Small intestine (tissue), 7 donors: ENCODE measurements around the gene UHMK1. TPM values are rescaled to one million over a fixed set of nuclear protein-coding genes. Genes with fewer than 3 reads are reported as not detected.

ENCODE experiments used
- DNase-seq, 2 donors: peaks; one replicate each; pipeline versions ENCODE4 v3.0.0 to v3.0.0-alpha.2; 2013
- FAIRE-seq: peaks from 2 replicates; lab custom pipeline; 2012; peaks lifted over from hg19 to GRCh38; lab: Jason Lieb, UNC
- H3K27ac ChIP-seq, 3 donors: one replicate each; pipeline ENCODE4 v1.5.1; 2013; ENCODE audit warnings: low read length in 2 of 3, mild to moderate bottlenecking in 2 of 3, control low read depth in 1 of 3, inconsistent platforms in 1 of 3, low read depth in 1 of 3, moderate library complexity in 1 of 3
- H3K27me3 ChIP-seq, 3 donors: one replicate each; pipeline ENCODE4 v1.6.1; 2013; ENCODE audit warnings: low read length in 3 of 3, inconsistent platforms in 1 of 3; ENCODE audit not compliant: control insufficient read depth in 3 of 3, insufficient read depth in 3 of 3
- H3K36me3 ChIP-seq, 3 donors: one replicate each; pipeline ENCODE4 v1.6.1; 2013; ENCODE audit warnings: low read length in 3 of 3, inconsistent platforms in 1 of 3, low read depth in 1 of 3, mild to moderate bottlenecking in 1 of 3, moderate library complexity in 1 of 3; ENCODE audit not compliant: control insufficient read depth in 3 of 3, insufficient read depth in 2 of 3
- H3K4me1 ChIP-seq, 3 donors: one replicate each; pipeline ENCODE4 v1.6.1; 2013; ENCODE audit warnings: low read length in 2 of 3, inconsistent platforms in 1 of 3, low read depth in 1 of 3, mild to moderate bottlenecking in 1 of 3, moderate library complexity in 1 of 3; ENCODE audit not compliant: control insufficient read depth in 3 of 3, insufficient read depth in 2 of 3
- H3K4me3 ChIP-seq, 3 donors: one replicate each; pipeline ENCODE4 v1.5.1; 2013; ENCODE audit warnings: low read length in 3 of 3, control low read depth in 1 of 3, inconsistent platforms in 1 of 3, low read depth in 1 of 3, mild to moderate bottlenecking in 1 of 3, moderate library complexity in 1 of 3
- H3K9me3 ChIP-seq, 2 donors: one replicate each; pipeline ENCODE4 v1.6.1; 2013; ENCODE audit warnings: low read depth in 1 of 2, low read length in 1 of 2; ENCODE audit not compliant: control insufficient read depth in 2 of 2, insufficient read depth in 1 of 2
- WGBS, 3 donors: extraction: QIAGEN DNeasy Blood & Tissue Kit; methylation state at CpG; one replicate each; pipeline ENCODE4 v1.1.7; 2013; 5-methylcytosine and 5-hydroxymethylcytosine counted together
- polyA plus RNA-seq, 4 donors: library from polyadenylated mRNA; stranded (reverse) in 3 of 4; unstranded in 1 of 4; fragments of 200-250 nt in 3 of 4; fragments of 120-200 nt in 1 of 4; gene quantifications; one replicate each; pipeline versions ENCODE4 v1.2.1 to v1.2.3, GENCODE V29; 2013
- donor health status: healthy with polysubstance abuse.
- donor health status: control.
- donor health status: control.
- donor health status: Bipolar disorder and iron deficiency.
- donor health status: healthy.

The UHMK1 gene
- polyA plus RNA-seq, 4 donors, result 13.0 to 40.8 (median 17.6) TPM

DNA sequence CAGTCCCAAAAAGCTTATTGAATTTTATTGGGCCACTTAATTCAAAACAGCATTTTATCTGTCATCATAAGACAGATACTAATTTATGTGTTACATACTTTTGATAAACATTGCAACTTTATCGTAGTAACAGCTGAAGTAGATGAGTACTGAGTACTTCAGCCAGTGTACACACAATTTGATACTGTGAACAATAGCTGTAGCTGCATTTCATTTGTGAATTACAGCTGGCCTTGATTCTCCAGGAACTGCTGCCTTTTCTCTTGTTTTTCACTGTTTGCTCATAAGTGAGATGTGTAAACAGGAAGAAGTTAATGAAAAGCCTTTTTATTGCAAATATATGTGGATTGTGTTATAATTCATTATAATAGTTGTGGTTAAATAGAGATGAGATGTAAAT lies 74.1 kb downstream of the UHMK1 start:
- 16 to 40% (median 28%) methylated on average over 1 of the region's 1 CpG for WGBS, 3 donors
- Histone ChIP-seq H3K27ac (no peak overlapping the region), H3K4me1 (peaks cover 2 to 10% (median 3%) of the 10 kb centered on the region in 3 donors)

DNA sequence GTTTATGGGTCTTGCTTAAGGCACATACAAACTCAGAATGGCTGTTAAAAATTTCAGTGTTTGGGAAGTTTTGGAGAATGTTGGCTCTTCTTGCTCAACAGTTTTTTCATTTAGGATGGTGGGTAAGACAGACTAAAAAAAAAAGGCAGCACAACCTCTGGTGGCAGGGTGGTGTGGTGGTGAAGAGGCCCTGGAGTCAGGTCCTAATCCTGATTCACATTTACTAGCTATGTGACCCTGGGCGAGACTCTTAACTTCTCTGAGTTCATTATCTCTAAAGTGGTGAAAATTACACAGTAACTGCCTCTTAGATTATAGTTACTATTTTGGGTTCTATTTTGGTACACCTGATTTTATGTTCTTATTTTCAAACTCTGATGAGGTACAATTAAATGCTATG lies 75.5 kb downstream of the UHMK1 start:
- DNase-seq, result no peak
- Histone ChIP-seq H3K9me3 (no peaks in the 10 kb centered on the region), H3K4me1 (peaks cover 0 to 10% (median 3%) of the 10 kb centered on the region in 3 donors), H3K4me3 (no peak overlapping the region), H3K27ac (no peak overlapping the region), H3K36me3 (peaks cover 4 to 10% (median 6%) of the 10 kb centered on the region in 3 donors), H3K27me3 (no peaks in the 10 kb centered on the region)
- 89 to 96% (median 92%) methylated on average over 1 of the region's 1 CpG for WGBS, 3 donors
- no peak for FAIRE-seq

More for the DNA sequence above, 74.1 kb downstream of the UHMK1 start:
- DNase-seq (no peak), FAIRE-seq (no peak)
- Histone ChIP-seq H3K36me3 (peaks cover 0 to 8% (median 5%) of the 10 kb centered on the region in 3 donors), H3K4me3 (no peak overlapping the region), H3K9me3 (no peaks in the 10 kb centered on the region), H3K27me3 (no peaks in the 10 kb centered on the region)

DNA sequence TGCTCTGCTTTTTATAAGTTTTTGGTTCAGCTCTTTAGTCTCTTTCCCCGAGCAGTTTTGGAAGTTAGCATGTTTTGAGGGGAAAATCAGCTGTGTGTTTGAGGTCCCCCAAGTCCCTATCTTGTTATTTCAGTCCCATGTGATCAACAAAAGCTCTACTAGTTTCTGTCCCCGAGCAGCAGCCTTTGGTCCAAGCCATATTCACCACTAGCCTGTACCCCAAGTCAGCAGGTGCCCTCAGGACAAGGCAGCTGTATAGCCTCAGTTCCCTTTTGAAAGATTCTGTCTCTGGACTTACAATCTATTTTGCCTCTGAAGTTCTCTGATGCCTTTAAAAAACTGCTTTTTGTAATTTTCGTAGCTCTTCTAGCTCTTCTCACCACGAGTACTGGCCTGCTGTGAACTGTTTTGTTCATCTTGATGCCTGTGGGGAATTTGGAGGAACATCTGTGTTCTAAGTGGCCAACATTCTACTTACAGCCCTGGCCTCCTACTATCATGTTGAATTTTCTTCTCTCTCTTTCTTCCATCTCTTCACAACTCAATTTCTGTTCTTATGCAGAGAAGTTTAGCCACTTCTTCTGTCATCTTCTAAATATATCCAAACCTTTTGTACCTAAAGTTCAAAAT lies 80.6 kb downstream of the UHMK1 start:
- no peak overlapping the region for H3K4me3 ChIP-seq
- no peak for FAIRE-seq
- no peaks in the 10 kb centered on the region for H3K9me3 ChIP-seq
- DNase-seq, result no peak
- H3K36me3 ChIP-seq, result peaks cover 4 to 15% (median 14%) of the 10 kb centered on the region in 3 donors
- WGBS, 3 donors, result 81 to 92% (median 86%) methylated on average over 4 of the region's 4 CpGs
- no peaks in the 10 kb centered on the region for H3K27me3 ChIP-seq
- H3K27ac ChIP-seq, result no peak overlapping the region
- H3K4me1 ChIP-seq, result no peaks in the 10 kb centered on the region

DNA sequence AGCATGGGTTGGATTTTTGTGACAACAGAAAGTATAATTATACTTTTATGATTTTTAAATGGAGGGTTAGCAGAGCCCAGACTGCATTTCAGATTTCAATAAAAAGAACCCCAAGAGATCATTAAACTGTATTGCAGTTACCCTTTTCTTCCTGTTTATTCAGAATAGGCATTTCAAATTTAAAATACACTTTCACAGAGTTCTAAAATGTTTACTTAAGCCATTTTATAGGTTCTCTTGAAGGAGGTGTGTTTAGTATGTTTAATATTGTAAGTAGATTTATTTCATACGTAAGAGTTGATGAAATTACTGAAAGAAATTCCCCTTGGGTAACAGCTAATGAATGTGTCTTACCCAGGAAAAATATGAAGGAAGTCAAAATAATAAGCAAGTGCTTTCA lies 81.3 kb downstream of the UHMK1 start:
- Histone ChIP-seq H3K36me3 (peaks cover 4 to 18% (median 14%) of the 10 kb centered on the region in 3 donors), H3K4me3 (no peak overlapping the region), H3K4me1 (no peaks in the 10 kb centered on the region), H3K27me3 (no peaks in the 10 kb centered on the region), H3K27ac (no peak overlapping the region), H3K9me3 (no peaks in the 10 kb centered on the region)
- FAIRE-seq, result no peak
- DNase-seq, result no peak
- 88 to 96% (median 93%) methylated on average over 1 of the region's 1 CpG for WGBS, 3 donors

Other genes with a start within 250 kb of the UHMK1 start
- gene SPATA46, start 121.0 kb upstream of the UHMK1 start, polyA plus RNA-seq, result under 1 TPM in 1 of 4 donors, not detected in 3; 0.25 TPM
- 10 to 100 TPM in 3 of 4 donors, 1 to 10 TPM in 1; 8.1 to 14.1 (median 13.2) TPM for gene C1orf226, start 116.1 kb upstream of the UHMK1 start, polyA plus RNA-seq
- gene SH2D1B, start 85.7 kb upstream of the UHMK1 start, polyA plus RNA-seq, result 1 to 10 TPM in 2 of 4 donors, under 1 TPM in 2; 0.33 to 2.0 (median 1.0) TPM
- gene UAP1, start 63.9 kb downstream of the UHMK1 start, polyA plus RNA-seq, result 100 to 1,000 TPM in 1 of 4 donors, 10 to 100 TPM in 3; 55.1 to 118 (median 66.0) TPM
- 10 to 100 TPM in 1 of 4 donors, 1 to 10 TPM in 2, under 1 TPM in 1; 0.89 to 11.1 (median 5.3) TPM for gene DDR2, start 134.6 kb downstream of the UHMK1 start, polyA plus RNA-seq